Fibroblast of mammary gland (primary cell): Measurements from ENCODE around the gene ZNF235.

Source experiments
- DNase-seq: peaks from one replicate; pipeline ENCODE4 v3.0.0-alpha.2; 2010; ENCODE audit warnings: low read depth
- H3K4me3 ChIP-seq: 2 replicates; pipeline ENCODE4 v1.5.1; 2011; ENCODE audit warnings: low read depth, mild to moderate bottlenecking, low read length, moderate library complexity; ENCODE audit not compliant: control insufficient read depth
- CTCF ChIP-seq: conservative IDR thresholded peaks from 2 replicates; pipeline ENCODE4 v1.5.1; 2011; ENCODE audit warnings: low read depth, low read length, inconsistent platforms; ENCODE audit not compliant: control insufficient read depth, insufficient read depth

ZNF235 gene

DNA sequence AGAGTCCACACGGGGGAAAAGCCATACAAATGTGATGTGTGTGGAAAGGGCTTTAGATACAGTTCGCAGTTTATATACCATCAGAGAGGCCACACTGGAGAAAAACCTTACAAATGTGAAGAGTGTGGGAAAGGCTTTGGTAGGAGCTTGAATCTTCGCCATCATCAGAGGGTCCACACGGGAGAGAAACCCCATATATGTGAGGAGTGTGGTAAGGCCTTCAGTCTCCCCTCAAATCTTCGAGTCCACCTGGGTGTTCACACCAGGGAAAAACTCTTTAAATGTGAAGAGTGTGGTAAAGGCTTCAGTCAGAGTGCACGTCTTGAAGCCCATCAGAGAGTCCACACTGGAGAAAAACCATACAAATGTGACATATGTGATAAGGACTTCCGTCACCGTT lies 68.4 kb downstream of the ZNF235 start:
- no peak overlapping the region for H3K4me3 ChIP-seq
- DNase-seq: no peak
- TF ChIP-seq CTCF: no peak
